Smooth muscle cell (in vitro differentiated cells): ENCODE data around the gene SRC. TPM values are rescaled to one million over a fixed set of nuclear protein-coding genes. Genes with fewer than 3 reads are reported as not detected.

Experiments used
- DNase-seq: peaks from one replicate; lab custom pipeline; 2025; ENCODE audit not compliant: unreplicated experiment; lab: John Stamatoyannopoulos, UW
- H2AFZ ChIP-seq: fragments of 200-600 bp; sonication (generic); 2 replicates; pipeline ENCODE4 v1.6.0; 2016; ENCODE audit warnings: antibody characterized with exemption, low read depth, mild to moderate bottlenecking
- H3F3A ChIP-seq: fragments of 200-600 bp; sonication (generic); 2 replicates; pipeline ENCODE4 v1.6.0; 2017; ENCODE audit warnings: antibody characterized with exemption, low read depth
- H3K27ac ChIP-seq: fragments of 200-600 bp; sonication (generic); 2 replicates; pipeline ENCODE4 v1.5.1; 2016; ENCODE audit warnings: low read depth, mild to moderate bottlenecking
- H3K27me3 ChIP-seq: fragments of 200-600 bp; sonication (generic); 2 replicates; pipeline ENCODE4 v1.6.1; 2016; ENCODE audit warnings: low read depth, mild to moderate bottlenecking
- H3K36me3 ChIP-seq: fragments of 200-600 bp; sonication (generic); 2 replicates; pipeline ENCODE4 v1.5.1; 2016; ENCODE audit warnings: low read depth
- H3K4me1 ChIP-seq: fragments of 200-600 bp; sonication (generic); 2 replicates; pipeline ENCODE4 v1.5.1; 2016; ENCODE audit warnings: low read depth
- H3K4me2 ChIP-seq: fragments of 200-600 bp; sonication (generic); 2 replicates; pipeline ENCODE4 v1.6.0; 2016; ENCODE audit warnings: mild to moderate bottlenecking
- H3K4me3 ChIP-seq: fragments of 200-600 bp; sonication (generic); 2 replicates; pipeline ENCODE4 v1.5.1; 2016; ENCODE audit warnings: mild to moderate bottlenecking
- H3K79me2 ChIP-seq: fragments of 200-600 bp; sonication (generic); 2 replicates; pipeline ENCODE4 v1.6.0; 2016; ENCODE audit warnings: low read depth, mild to moderate bottlenecking
- H3K9ac ChIP-seq: fragments of 200-600 bp; sonication (generic); 2 replicates; pipeline ENCODE4 v1.6.0; 2016; ENCODE audit warnings: low read depth
- H3K9me3 ChIP-seq: fragments of 200-600 bp; sonication (generic); replicated peaks from 2 replicates; pipeline ENCODE4 v1.5.1; 2016; ENCODE audit warnings: low read depth
- H4K20me1 ChIP-seq: fragments of 200-600 bp; sonication (generic); 2 replicates; pipeline ENCODE4 v1.6.0; 2016; ENCODE audit warnings: low read depth
- WGBS: methylation state at CpG from one replicate; pipeline ENCODE4 v1.1.7; 2016; ENCODE audit warnings: low lambda C conversion rate; 5-methylcytosine and 5-hydroxymethylcytosine counted together
- polyA plus RNA-seq: library from polyadenylated mRNA; unstranded; fragments of >200 nt; fragmentation: Nextera tagmentation; extraction: Ambion mirVana; gene quantifications from 2 replicates; pipeline ENCODE4 v1.2.1, GENCODE V29; 2016
- total RNA-seq: library from RNA; depleted of rRNA; stranded (reverse); fragments of >200 nt; gene quantifications from 2 replicates; pipeline ENCODE4 v1.2.3, GENCODE V29; 2014
- TF ChIP-seq, protein P1 (sequence below): fragments of 200-600 bp; sonication (generic); IDR thresholded peaks from 2 replicates; pipeline ENCODE4 v1.5.1; 2017; ENCODE audit warnings: borderline replicate concordance, mild to moderate bottlenecking, antibody characterized with exemption; ENCODE audit not compliant: insufficient read depth, poor library complexity, severe bottlenecking

Gene SRC
- total and polyA plus RNA-seq, 2 experiments from 2014 or later: 26.0 to 36.5 TPM

DNA sequence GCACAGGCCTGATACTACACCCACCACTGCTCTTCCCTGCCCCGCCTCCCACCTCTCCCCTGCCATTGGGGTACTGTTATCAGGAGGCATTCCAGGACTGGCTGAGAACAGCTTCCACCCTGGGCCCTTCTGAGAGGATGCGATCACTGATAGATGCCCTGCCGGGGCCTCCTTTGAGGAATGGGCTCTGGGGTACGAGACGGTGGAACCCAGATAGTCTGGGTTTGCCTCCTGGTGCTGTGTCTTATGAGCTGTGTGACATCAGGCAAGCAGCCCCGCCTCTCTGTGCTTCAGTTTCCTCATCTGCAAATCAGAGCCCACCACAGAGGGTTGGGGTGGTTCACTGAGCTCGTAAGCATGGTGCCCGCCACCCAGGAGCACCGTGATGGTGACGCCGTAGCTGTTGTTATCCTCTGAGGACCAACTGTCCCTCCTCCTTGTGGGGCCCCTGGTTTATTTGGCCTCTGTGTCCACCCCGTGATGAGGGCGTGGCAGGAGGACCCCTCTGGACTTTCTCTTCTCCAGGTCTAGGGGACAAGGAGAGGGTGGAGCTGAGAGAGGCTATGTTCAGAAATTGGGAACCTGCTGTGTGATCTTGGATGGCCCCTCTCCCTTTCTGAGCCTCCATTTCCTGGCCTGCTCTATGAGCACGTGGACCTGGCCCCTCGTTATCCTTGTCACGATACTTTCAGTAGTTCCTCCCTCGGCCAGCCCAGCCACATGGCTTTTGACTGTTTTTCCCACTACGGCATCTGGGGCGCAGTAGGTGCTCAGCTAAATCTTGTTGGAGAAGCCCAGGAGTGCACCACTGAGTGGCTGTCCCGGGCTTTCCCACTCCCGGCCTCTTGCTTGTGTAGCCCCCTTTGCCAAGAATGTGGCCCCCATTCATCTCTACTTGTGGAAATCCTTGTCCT lies 18.3 kb downstream of the SRC start:
- H3K27me3 ChIP-seq: no peaks in the 10 kb centered on the region
- H3K4me1 ChIP-seq: no peaks in the 10 kb centered on the region
- no peak overlapping the region for H3K27ac ChIP-seq
- H2AFZ ChIP-seq: no peak overlapping the region
- no peak overlapping the region for H3K9ac ChIP-seq
- peaks cover 8% of the 10 kb centered on the region for H3K36me3 ChIP-seq
- no peaks in the 10 kb centered on the region for H3K9me3 ChIP-seq
- H3K4me3 ChIP-seq: no peak overlapping the region
- TF ChIP-seq, protein P1, sequence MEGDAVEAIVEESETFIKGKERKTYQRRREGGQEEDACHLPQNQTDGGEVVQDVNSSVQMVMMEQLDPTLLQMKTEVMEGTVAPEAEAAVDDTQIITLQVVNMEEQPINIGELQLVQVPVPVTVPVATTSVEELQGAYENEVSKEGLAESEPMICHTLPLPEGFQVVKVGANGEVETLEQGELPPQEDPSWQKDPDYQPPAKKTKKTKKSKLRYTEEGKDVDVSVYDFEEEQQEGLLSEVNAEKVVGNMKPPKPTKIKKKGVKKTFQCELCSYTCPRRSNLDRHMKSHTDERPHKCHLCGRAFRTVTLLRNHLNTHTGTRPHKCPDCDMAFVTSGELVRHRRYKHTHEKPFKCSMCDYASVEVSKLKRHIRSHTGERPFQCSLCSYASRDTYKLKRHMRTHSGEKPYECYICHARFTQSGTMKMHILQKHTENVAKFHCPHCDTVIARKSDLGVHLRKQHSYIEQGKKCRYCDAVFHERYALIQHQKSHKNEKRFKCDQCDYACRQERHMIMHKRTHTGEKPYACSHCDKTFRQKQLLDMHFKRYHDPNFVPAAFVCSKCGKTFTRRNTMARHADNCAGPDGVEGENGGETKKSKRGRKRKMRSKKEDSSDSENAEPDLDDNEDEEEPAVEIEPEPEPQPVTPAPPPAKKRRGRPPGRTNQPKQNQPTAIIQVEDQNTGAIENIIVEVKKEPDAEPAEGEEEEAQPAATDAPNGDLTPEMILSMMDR: no peak
- H4K20me1 ChIP-seq: peaks cover 87% of the 10 kb centered on the region
- 95% methylated on average over 21 of the region's 21 CpGs for WGBS
- no peak overlapping the region for H3K4me2 ChIP-seq
- H3K79me2 ChIP-seq: peaks cover 94% of the 10 kb centered on the region
- H3F3A ChIP-seq: no peaks in the 10 kb centered on the region
- no peak for DNase-seq

DNA sequence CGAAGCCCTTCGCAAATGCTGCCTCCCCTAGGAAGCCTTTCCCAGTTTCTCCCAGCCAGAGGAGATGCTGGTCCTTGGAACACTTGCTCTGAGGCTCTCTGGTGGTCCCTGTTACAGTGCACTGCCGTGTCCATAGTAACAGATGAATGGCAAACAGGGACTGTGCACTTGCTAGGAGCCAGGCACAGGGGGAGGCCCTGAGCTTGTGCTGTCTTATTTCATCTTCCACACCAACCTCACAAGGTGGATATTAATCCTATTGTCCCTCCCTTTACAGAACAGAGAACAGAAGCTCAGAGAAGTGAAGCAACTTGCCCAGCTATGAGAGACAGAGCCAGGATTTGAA lies 19.0 kb downstream of the SRC start:
- H3K4me1 ChIP-seq: no peaks in the 10 kb centered on the region
- no peaks in the 10 kb centered on the region for H3F3A ChIP-seq
- TF ChIP-seq, protein P1: no peak
- H2AFZ ChIP-seq: no peak overlapping the region
- no peaks in the 10 kb centered on the region for H3K9me3 ChIP-seq
- H3K27me3 ChIP-seq: no peaks in the 10 kb centered on the region
- peaks cover 8% of the 10 kb centered on the region for H3K36me3 ChIP-seq
- no peak for DNase-seq
- H3K4me2 ChIP-seq: no peak overlapping the region
- peaks cover 95% of the 10 kb centered on the region for H3K79me2 ChIP-seq
- no peak overlapping the region for H3K4me3 ChIP-seq
- WGBS: 93% methylated on average over 3 of the region's 3 CpGs
- no peak overlapping the region for H3K27ac ChIP-seq
- H3K9ac ChIP-seq: no peak overlapping the region
- H4K20me1 ChIP-seq: peaks cover 87% of the 10 kb centered on the region

DNA sequence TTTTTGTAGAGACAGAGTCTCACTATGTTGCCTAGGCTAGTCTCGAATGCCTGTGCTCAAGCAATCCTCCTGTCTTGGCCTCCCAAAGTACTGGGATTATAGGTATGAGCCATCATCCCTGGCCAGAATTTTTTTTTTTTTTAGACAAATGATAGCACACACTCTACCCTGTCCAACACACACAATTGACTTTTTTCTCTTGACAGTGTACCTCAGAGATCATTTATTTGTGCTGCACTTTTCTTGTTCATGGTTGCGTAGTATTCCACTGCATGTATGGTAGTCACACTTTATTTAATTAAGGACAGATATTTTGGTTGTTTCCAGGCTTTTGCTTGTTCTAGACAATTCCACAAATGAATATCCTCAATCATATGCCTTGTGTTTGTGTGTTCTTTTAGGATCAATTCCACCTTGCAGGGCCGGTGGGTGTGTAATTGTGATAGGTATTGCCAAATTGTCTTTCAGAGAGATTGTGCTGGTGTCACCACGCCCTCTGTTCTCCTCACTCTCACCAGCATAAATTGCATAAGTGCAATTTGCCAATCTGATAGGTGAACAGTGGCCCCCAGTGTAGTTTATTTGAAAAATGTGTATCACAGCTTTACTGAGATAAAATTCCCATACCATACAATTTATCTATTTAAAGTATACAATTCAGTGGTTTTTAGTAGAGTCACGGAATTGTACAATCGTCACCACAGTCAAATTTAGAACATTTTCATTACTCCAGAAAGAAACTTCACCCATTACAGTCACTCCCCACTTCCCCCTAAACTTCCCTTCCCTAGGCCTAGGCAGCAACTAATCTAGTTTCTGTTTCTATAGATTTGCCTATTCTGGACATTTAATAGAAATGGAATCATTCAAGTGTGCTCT lies 20.1 kb downstream of the SRC start:
- no peak for DNase-seq
- Histone ChIP-seq H3K4me3 (no peak overlapping the region), H2AFZ (no peak overlapping the region), H3K9ac (no peak overlapping the region), H3F3A (no peaks in the 10 kb centered on the region), H4K20me1 (peaks cover 86% of the 10 kb centered on the region), H3K36me3 (peaks cover 8% of the 10 kb centered on the region), H3K27ac (no peak overlapping the region), H3K4me1 (no peaks in the 10 kb centered on the region), H3K27me3 (no peaks in the 10 kb centered on the region), H3K4me2 (no peak overlapping the region), H3K79me2 (peaks cover 95% of the 10 kb centered on the region), H3K9me3 (no peaks in the 10 kb centered on the region)
- WGBS: 98% methylated on average over 6 of the region's 6 CpGs
- TF ChIP-seq, protein P1: no peak
